H1 (cell line): ENCODE data around the gene GPATCH2L. TPM values are rescaled to one million over a fixed set of nuclear protein-coding genes. Genes with fewer than 3 reads are reported as not detected.

Experiments used
- CTCF ChIA-PET: fragments of 300-600 bp; sonication (Branson Sonifier 250); formaldehyde crosslinking; loops from one replicate; lab custom pipeline; 2021; ENCODE audit not compliant: partially characterized antibody; lab: Charles Lee
- POLR2A ChIA-PET: fragments of 300-600 bp; sonication (Branson Sonifier 250); formaldehyde crosslinking; loops from one replicate; lab custom pipeline; 2021; ENCODE audit warnings: inconsistent platforms; ENCODE audit not compliant: partially characterized antibody; lab: Charles Lee
- DNase-seq, 2 experiments: peaks; one replicate each; pipeline versions ENCODE4 v3.0.0 to v3.0.0-alpha.2; 2010 to 2022; ENCODE audit warnings: low spot score in 2 of 2, low read depth in 1 of 2, mixed read lengths in 1 of 2
- FAIRE-seq: peaks from 2 replicates; lab custom pipeline; 2011; peaks lifted over from hg19 to GRCh38; lab: Jason Lieb, UNC
- H2AFZ ChIP-seq: 2 replicates; pipeline ENCODE4 v1.8.1; 2012; ENCODE audit warnings: low read length, inconsistent platforms
- H2AK5ac ChIP-seq: 2 replicates; pipeline ENCODE4 v1.6.1; 2013; ENCODE audit warnings: low read depth, low read length
- H2BK120ac ChIP-seq: replicated peaks from 2 replicates; pipeline ENCODE3; 2013; ENCODE audit warnings: low read depth, low read length, inconsistent platforms
- H2BK12ac ChIP-seq: 2 replicates; pipeline ENCODE4 v1.6.1; 2013; ENCODE audit warnings: low read depth, low read length
- H2BK15ac ChIP-seq: 2 replicates; pipeline ENCODE4 v1.6.1; 2013; ENCODE audit warnings: low read length
- H2BK20ac ChIP-seq: 2 replicates; pipeline ENCODE4 v1.6.1; 2013; ENCODE audit warnings: low read length
- H2BK5ac ChIP-seq: 2 replicates; pipeline ENCODE4 v1.6.1; 2013; ENCODE audit warnings: low read depth, low read length
- H3K14ac ChIP-seq: 2 replicates; pipeline ENCODE4 v1.6.1; 2013; ENCODE audit warnings: inconsistent platforms; ENCODE audit not compliant: insufficient read length
- H3K18ac ChIP-seq: 2 replicates; pipeline ENCODE4 v1.6.1; 2013; ENCODE audit warnings: low read length; ENCODE audit errors: extremely low read depth
- H3K23ac ChIP-seq: 2 replicates; pipeline ENCODE4 v1.6.1; 2013; ENCODE audit warnings: inconsistent platforms; ENCODE audit not compliant: insufficient read length
- H3K23me2 ChIP-seq: 2 replicates; pipeline ENCODE4 v1.6.1; 2013; ENCODE audit warnings: low read depth, low read length
- H3K27ac ChIP-seq: 2 replicates; pipeline ENCODE4 v1.6.1; 2011; ENCODE audit warnings: low read depth, low read length, inconsistent platforms
- H3K27me3 ChIP-seq, 4 experiments: replicated peaks in 1 of 4; 1 replicate in 1 of 4; 2 replicates in 3 of 4; pipeline versions ENCODE4 v1.6.1 to v1.8.1; 2011 to 2013; ENCODE audit warnings: low read length in 3 of 4, mild to moderate bottlenecking in 3 of 4, inconsistent platforms in 2 of 4, mixed read lengths in 2 of 4, moderate library complexity in 1 of 4; ENCODE audit not compliant: control insufficient read depth in 3 of 4, insufficient read depth in 3 of 4; ENCODE audit errors: extremely low read depth in 1 of 4
- H3K36me3 ChIP-seq, 4 experiments: 2 replicates each; pipeline versions ENCODE4 v1.6.1 to v1.8.1; 2011 to 2013; ENCODE audit warnings: mild to moderate bottlenecking in 4 of 4, low read length in 3 of 4, moderate library complexity in 2 of 4, control low read depth in 1 of 4, inconsistent platforms in 1 of 4; ENCODE audit not compliant: insufficient read depth in 4 of 4, control insufficient read depth in 2 of 4
- H3K4ac ChIP-seq: replicated peaks from 2 replicates; pipeline ENCODE3; 2013; ENCODE audit warnings: low read length, low read depth, mixed read lengths, inconsistent platforms; ENCODE audit not compliant: insufficient read length
- H3K4me1 ChIP-seq, 4 experiments: replicated peaks in 1 of 4; 1 replicate in 1 of 4; 2 replicates in 3 of 4; pipeline versions ENCODE4 v1.6.1 to v1.8.1; 2011 to 2013; ENCODE audit warnings: low read length in 3 of 4, inconsistent platforms in 2 of 4, mixed read lengths in 1 of 4; ENCODE audit not compliant: insufficient read depth in 4 of 4, control insufficient read depth in 3 of 4
- H3K4me2 ChIP-seq, 2 experiments: 2 replicates each; pipeline versions ENCODE4 v1.6.1 to v1.8.1; 2011 to 2013; ENCODE audit warnings: low read depth in 2 of 2, low read length in 2 of 2, control low read depth in 1 of 2, inconsistent platforms in 1 of 2, mild to moderate bottlenecking in 1 of 2; ENCODE audit not compliant: insufficient read depth in 1 of 2
- H3K4me3 ChIP-seq, 4 experiments: fragments of 200-600, 300-600 bp in 1 of 4; sonication (generic), shearing (Covaris generic), sonication (Bioruptor Twin) in 1 of 4; 2 replicates each; pipeline versions ENCODE4 v1.5.1 to v1.8.1; 2011 to 2016; ENCODE audit warnings: low read length in 4 of 4, low read depth in 3 of 4, control low read depth in 2 of 4, inconsistent platforms in 2 of 4, mild to moderate bottlenecking in 2 of 4, mixed read lengths in 1 of 4, moderate library complexity in 1 of 4; ENCODE audit not compliant: insufficient read depth in 2 of 4; ENCODE audit errors: extremely low read depth in 1 of 4
- H3K56ac ChIP-seq: replicated peaks from 2 replicates; pipeline ENCODE3; 2013; ENCODE audit warnings: low read depth, mild to moderate bottlenecking, mixed read lengths, low read length, inconsistent platforms; ENCODE audit not compliant: insufficient read length
- H3K79me1 ChIP-seq: 2 replicates; pipeline ENCODE4 v1.6.1; 2013; ENCODE audit warnings: low read depth, low read length, control low read depth
- H3K79me2 ChIP-seq, 2 experiments: 2 replicates each; pipeline versions ENCODE4 v1.6.1 to v1.8.1; 2012 to 2013; ENCODE audit warnings: low read length in 2 of 2, mild to moderate bottlenecking in 2 of 2, inconsistent platforms in 1 of 2; ENCODE audit not compliant: insufficient read depth in 2 of 2, control insufficient read depth in 1 of 2
- H3K9ac ChIP-seq, 4 experiments: replicated peaks in 1 of 4; 1 replicate in 1 of 4; 2 replicates in 3 of 4; pipeline versions ENCODE4 v1.6.1 to v1.8.1; 2011 to 2013; ENCODE audit warnings: low read depth in 3 of 4, low read length in 3 of 4, control low read depth in 2 of 4, mild to moderate bottlenecking in 2 of 4, moderate library complexity in 2 of 4, inconsistent platforms in 1 of 4; ENCODE audit errors: extremely low read depth in 1 of 4
- H3K9me3 ChIP-seq, 2 experiments: 2 replicates each; pipeline versions ENCODE4 v1.6.1 to v1.8.1; 2012 to 2013; ENCODE audit warnings: mild to moderate bottlenecking in 2 of 2, moderate library complexity in 2 of 2, control low read depth in 1 of 2, inconsistent platforms in 1 of 2, low read depth in 1 of 2, low read length in 1 of 2, mixed read lengths in 1 of 2; ENCODE audit not compliant: insufficient read depth in 2 of 2
- H4K20me1 ChIP-seq, 2 experiments: replicated peaks in 1 of 2; 2 replicates each; pipeline versions ENCODE3 to v1.8.1; 2011 to 2013; ENCODE audit warnings: inconsistent platforms in 2 of 2, low read length in 2 of 2, mild to moderate bottlenecking in 1 of 2; ENCODE audit not compliant: insufficient read depth in 2 of 2, control insufficient read depth in 1 of 2
- H4K5ac ChIP-seq: 2 replicates; pipeline ENCODE4 v1.6.1; 2013; ENCODE audit warnings: low read length, low read depth, mixed read lengths, inconsistent platforms; ENCODE audit not compliant: insufficient read length
- H4K8ac ChIP-seq: 2 replicates; pipeline ENCODE4 v1.8.0; 2013; ENCODE audit warnings: mild to moderate bottlenecking, moderate library complexity, low read length, inconsistent platforms; ENCODE audit not compliant: insufficient read depth; ENCODE audit errors: extremely low read depth
- H4K91ac ChIP-seq: replicated peaks from 2 replicates; pipeline ENCODE3; 2013; ENCODE audit warnings: low read length, mixed read lengths, inconsistent platforms; ENCODE audit not compliant: insufficient read length
- SIN3A ChIP-seq, 2 experiments: IDR thresholded peaks in 1 of 2; conservative IDR thresholded peaks in 1 of 2; 2 replicates each; pipeline ENCODE4 v1.6.1; 2011 to 2012; ENCODE audit warnings: low read length in 2 of 2, improper control_type of control experiment in 1 of 2, low read depth in 1 of 2, mild to moderate bottlenecking in 1 of 2
- TEAD4 ChIP-seq: IDR thresholded peaks from 2 replicates; pipeline ENCODE4 v1.6.1; 2012; ENCODE audit warnings: low read depth, low read length, inconsistent platforms, mixed read lengths
- WGBS, 2 experiments: shearing (Covaris generic) in 1 of 2; methylation state at CpG; one replicate each; pipeline versions ENCODE4 v1.1.6 to v1.1.7; 2013 to 2015; ENCODE audit warnings: low lambda C conversion rate in 2 of 2, mixed read lengths in 2 of 2, inconsistent platforms in 1 of 2, low coverage in 1 of 2, missing lambda C conversion rate in 1 of 2; ENCODE audit not compliant: insufficient replicate concordance in 2 of 2, insufficient coverage in 1 of 2, insufficient read length in 1 of 2; ENCODE audit errors: extremely low coverage in 1 of 2, missing lambda C conversion rate in 1 of 2; 5-methylcytosine and 5-hydroxymethylcytosine counted together
- polyA plus RNA-seq, 7 experiments: library from polyadenylated mRNA; depleted of rRNA in 3 of 7; stranded (reverse) in 5 of 7; unstranded in 2 of 7; fragments of >200 nt in 5 of 7; fragments of 200-250 nt in 2 of 7; gene quantifications; 1 replicate in 5 of 7; 2 replicates in 1 of 7; 4 replicates in 1 of 7; pipeline versions ENCODE4 v1.2.1 to v1.2.3, GENCODE V29; 2011 to 2013; ENCODE audit warnings: missing spikeins in 2 of 7, mixed read lengths in 2 of 7
- total RNA-seq: library from RNA; stranded (reverse); fragmentation: NEBNext Ultra II Directional; extraction: Animal tissue kit (Norgen Biotek cat#: 25700); gene quantifications from 2 replicates; pipeline ENCODE4 v1.2.1, GENCODE V29; 2021

GPATCH2L gene
- total and polyA plus RNA-seq, 2 of the 8 experiments (the other 6 are each of a cell fraction or from before 2014, with no cell fraction given): 26.0 to 54.9 TPM

GRCh38 chr14:76123426-76124225, 28.1 kb upstream of the GPATCH2L start:
- Histone ChIP-seq H4K8ac (no peak overlapping the region; the same call in 1 of the 2 replicates), H3K9ac (no peak overlapping the region), H2AFZ (peak overlapping the region; percentile 68), H2BK20ac (peak overlapping the region; percentile 84; the same call in 1 of the 2 replicates), H4K5ac (no peak overlapping the region), H3K18ac (no peak overlapping the region), H2BK5ac (no peak overlapping the region), H2BK12ac (peak overlapping the region; percentile 22), H2BK15ac (no peak overlapping the region), H3K23ac (no peak overlapping the region), H3K27me3 (no peaks in the 10 kb centered on the region), H3K14ac (no peak overlapping the region), H3K9me3 (no peaks in the 10 kb centered on the region), H2AK5ac (no peak overlapping the region), H3K23me2 (no peaks in the 10 kb centered on the region), H3K56ac (no peak overlapping the region), H3K4ac (no peak overlapping the region), H4K20me1 (no peaks in the 10 kb centered on the region), H4K91ac (peak overlapping the region; percentile 47), H3K4me1 (peaks cover 0 to 6% (median 2%) of the 10 kb centered on the region in 4 experiments; a peak in 2 of 7 replicates), H3K4me2 (no peak overlapping the region; a peak in 1 of 4 replicates), H3K4me3 (no peak overlapping the region), H3K36me3 (no peaks in the 10 kb centered on the region), H3K27ac (no peak overlapping the region), H3K79me2 (no peaks in the 10 kb centered on the region), H2BK120ac (no peak overlapping the region), H3K79me1 (no peaks in the 10 kb centered on the region)
- 79% methylated on average over 10 of the region's 10 CpGs; no CpG with 5 or more reads in 1 of the 2 experiments for WGBS, 2 experiments
- DNase-seq (no peak), FAIRE-seq (peak; percentile 19)
- 0 out of 2 replicates have a peak, but pooled peaks have one; percentile 25 for TF ChIP-seq TEAD4
- TF ChIP-seq SIN3A (conservative IDR thresholded peaks at IDR 0.05 in 1 of 2, IDR thresholded peaks at IDR 0.05 in 1 of 2; ENCODE audit: low read depth in 1 of 2, low read length in 2 of 2): no peak
- CTCF ChIA-PET: interaction anchor here (0.7 to 1.7 kb wide), 5 partner anchors 8 to 522 kb away, joined by 3 to 4 read pairs (median 4); no protein-coding TSS in a partner anchor
- POLR2A ChIA-PET: interaction anchor here (0.6 to 1.7 kb wide), 4 partner anchors 8 to 74 kb away, joined by 3 to 9 read pairs (median 4); no protein-coding TSS in a partner anchor
